KOPT-K1 (cell line): ENCODE data around the gene SPATA33.
"Not testable (repeated sequence)": the region's sequence is repeated elsewhere in the genome, so short reads cannot be mapped to it uniquely, and the experiment has no call there.

ENCODE experiments used
- H3K27ac ChIP-seq: fragments of 200-600 bp; sonication (generic); 2 replicates; pipeline ENCODE4 v1.5.1; 2016; ENCODE audit warnings: antibody characterized with exemption, mild to moderate bottlenecking, low read depth, low read length; ENCODE audit not compliant: poor library complexity, severe bottlenecking
- H3K36me3 ChIP-seq: fragments of 200-600 bp; sonication (generic); 2 replicates; pipeline ENCODE4 v1.5.1; 2017; ENCODE audit warnings: antibody characterized with exemption, mild to moderate bottlenecking, low read length, moderate library complexity; ENCODE audit not compliant: insufficient read depth
- H3K9me3 ChIP-seq: fragments of 200-600 bp; sonication (generic); 2 replicates; pipeline ENCODE4 v1.5.1; 2017; ENCODE audit warnings: antibody characterized with exemption, low read length, mild to moderate bottlenecking; ENCODE audit not compliant: insufficient read depth, poor library complexity, severe bottlenecking

The SPATA33 gene

GRCh38 chr16:89691986-89692569, 34.4 kb downstream of the SPATA33 start:
- Histone ChIP-seq H3K9me3 (no peaks in the 10 kb centered on the region), H3K36me3 (peaks cover 87% of the 10 kb centered on the region), H3K27ac (no peak overlapping the region)

- Histone ChIP-seq H3K27ac (no peak overlapping the region), H3K9me3 (no peaks in the 10 kb centered on the region), H3K36me3 (peaks cover 88% of the 10 kb centered on the region)
These were observed 35.7 kb downstream of the SPATA33 start for GRCh38 chr16:89693289-89693731.

- Histone ChIP-seq H3K27ac (no peak overlapping the region), H3K9me3 (no peaks in the 10 kb centered on the region), H3K36me3 (peaks cover 80% of the 10 kb centered on the region)
These were observed 36.5 kb downstream of the SPATA33 start for GRCh38 chr16:89693931-89694783.

- peaks cover 74% of the 10 kb centered on the region for H3K36me3 ChIP-seq
- H3K9me3 ChIP-seq, H3K27ac ChIP-seq: not testable (repeated sequence)
These were observed 37.1 kb downstream of the SPATA33 start for GRCh38 chr16:89694784-89695085.

GRCh38 chr16:89695086-89695874, 37.6 kb downstream of the SPATA33 start:
- no peaks in the 10 kb centered on the region for H3K9me3 ChIP-seq
- H3K36me3 ChIP-seq = peaks cover 68% of the 10 kb centered on the region
- H3K27ac ChIP-seq = no peak overlapping the region

GRCh38 chr16:89695875-89696669, 38.4 kb downstream of the SPATA33 start:
- H3K36me3 ChIP-seq = peaks cover 61% of the 10 kb centered on the region
- H3K9me3 ChIP-seq = no peaks in the 10 kb centered on the region
- no peak overlapping the region for H3K27ac ChIP-seq

- no peak overlapping the region for H3K27ac ChIP-seq
- no peaks in the 10 kb centered on the region for H3K9me3 ChIP-seq
- peaks cover 55% of the 10 kb centered on the region for H3K36me3 ChIP-seq
These were observed 39.1 kb downstream of the SPATA33 start for GRCh38 chr16:89696670-89697128.

- peaks cover 50% of the 10 kb centered on the region for H3K36me3 ChIP-seq
- no peak overlapping the region for H3K27ac ChIP-seq
- no peaks in the 10 kb centered on the region for H3K9me3 ChIP-seq
These were observed 39.6 kb downstream of the SPATA33 start for GRCh38 chr16:89697161-89697615.

- Histone ChIP-seq H3K36me3 (peaks cover 44% of the 10 kb centered on the region), H3K9me3 (no peaks in the 10 kb centered on the region), H3K27ac (no peak overlapping the region)
These were observed 40.1 kb downstream of the SPATA33 start for GRCh38 chr16:89697616-89698331.

- H3K9me3 ChIP-seq, H3K27ac ChIP-seq: not testable (repeated sequence)
- peaks cover 37% of the 10 kb centered on the region for H3K36me3 ChIP-seq
These were observed 41.1 kb downstream of the SPATA33 start for GRCh38 chr16:89698717-89699116.

GRCh38 chr16:89699629-89700099, 42.0 kb downstream of the SPATA33 start:
- not testable (repeated sequence) for H3K9me3 ChIP-seq, H3K27ac ChIP-seq
- H3K36me3 ChIP-seq = peaks cover 27% of the 10 kb centered on the region; the same call in 1 of the 2 replicates

GRCh38 chr16:89700100-89700648, 42.5 kb downstream of the SPATA33 start:
- H3K27ac ChIP-seq = no peak overlapping the region

GRCh38 chr16:89700649-89701424, 43.2 kb downstream of the SPATA33 start:
- Histone ChIP-seq H3K27ac (peak overlapping the region; percentile 46), H3K9me3 (no peaks in the 10 kb centered on the region)

More at GRCh38 chr16:89700100-89700648, 42.5 kb downstream of the SPATA33 start:
- Histone ChIP-seq H3K9me3 (no peaks in the 10 kb centered on the region), H3K36me3 (peaks cover 22% of the 10 kb centered on the region; the same call in 1 of the 2 replicates)

More at GRCh38 chr16:89700649-89701424, 43.2 kb downstream of the SPATA33 start:
- H3K36me3 ChIP-seq = peaks cover 15% of the 10 kb centered on the region; the same call in 1 of the 2 replicates
